IMR-90 (cell line): ENCODE measurements around the gene DACT2. TPM values are rescaled to one million over a fixed set of nuclear protein-coding genes. Genes with fewer than 3 reads are reported as not detected.

Experiments used
- ATAC-seq: fragments of 200-7000 bp; cut with Tn5 transposase; 2 replicates; pipeline ENCODE4 v1.9.1; 2020; ENCODE audit warnings: low read depth, mild to moderate bottlenecking, moderate library complexity
- BruUV-seq: library from RNA; stranded (reverse); fragments of 400-500 nt; replicated peaks from 2 replicates; lab custom pipeline; 2021; lab: Mats Ljungman, UMichigan
- CTCF ChIA-PET: fragments of 300-600 bp; formaldehyde crosslinking; extraction: SDS; loops from one replicate; lab custom pipeline; 2021; ENCODE audit warnings: antibody characterized with exemption; lab: Yijun Ruan, JAX
- POLR2A ChIA-PET: fragments of 300-600 bp; sonication (Branson Sonifier 250); formaldehyde crosslinking; loops from one replicate; lab custom pipeline; 2022; ENCODE audit warnings: antibody characterized with exemption; ENCODE audit not compliant: unreplicated experiment; lab: Charles Lee
- DNase-seq: peaks from one replicate; pipeline ENCODE4 v3.0.0; 2013
- H2AFZ ChIP-seq: replicated peaks from 2 replicates; pipeline ENCODE3; 2013; ENCODE audit warnings: low read length, mild to moderate bottlenecking; ENCODE audit not compliant: poor library complexity
- H2AK5ac ChIP-seq: 2 replicates; pipeline ENCODE4 v1.6.1; 2013; ENCODE audit warnings: low read depth, low read length, inconsistent platforms
- H2AK9ac ChIP-seq: replicated peaks from 2 replicates; pipeline ENCODE3; 2013; ENCODE audit warnings: mild to moderate bottlenecking, low read depth, low read length, moderate library complexity; ENCODE audit not compliant: poor library complexity
- H2BK120ac ChIP-seq: 2 replicates; pipeline ENCODE4 v1.6.1; 2013; ENCODE audit warnings: low read depth, low read length, inconsistent platforms
- H2BK15ac ChIP-seq: 3 replicates; pipeline ENCODE4 v1.6.1; 2013; ENCODE audit warnings: low read depth, low read length, inconsistent platforms
- H2BK20ac ChIP-seq: 2 replicates; pipeline ENCODE4 v1.6.1; 2013; ENCODE audit warnings: low read depth, mild to moderate bottlenecking, inconsistent platforms, low read length, moderate library complexity
- H2BK5ac ChIP-seq: 2 replicates; pipeline ENCODE4 v1.6.1; 2013; ENCODE audit warnings: mild to moderate bottlenecking, low read depth, low read length, inconsistent platforms; ENCODE audit not compliant: poor library complexity, severe bottlenecking
- H3K14ac ChIP-seq: replicated peaks from 2 replicates; pipeline ENCODE4 v1.6.1; 2013; ENCODE audit warnings: low read depth, low read length, inconsistent platforms
- H3K18ac ChIP-seq: 2 replicates; pipeline ENCODE4 v1.6.1; 2013; ENCODE audit warnings: low read depth, low read length, control low read depth
- H3K23ac ChIP-seq: 2 replicates; pipeline ENCODE4 v1.6.1; 2013; ENCODE audit warnings: low read depth, low read length, inconsistent platforms
- H3K27ac ChIP-seq: 2 replicates; pipeline ENCODE4 v1.5.1; 2013; ENCODE audit warnings: mild to moderate bottlenecking, control low read depth, low read length; ENCODE audit not compliant: insufficient read depth
- H3K27me3 ChIP-seq: 2 replicates; pipeline ENCODE4 v1.6.1; 2013; ENCODE audit warnings: low read length; ENCODE audit not compliant: control insufficient read depth, insufficient read depth
- H3K36me3 ChIP-seq: 2 replicates; pipeline ENCODE4 v1.6.1; 2013; ENCODE audit warnings: low read length, mixed read lengths; ENCODE audit not compliant: control insufficient read depth, insufficient read depth
- H3K4ac ChIP-seq: 2 replicates; pipeline ENCODE4 v1.6.1; 2013; ENCODE audit warnings: low read depth, low read length, inconsistent platforms
- H3K4me1 ChIP-seq: 2 replicates; pipeline ENCODE4 v1.6.1; 2013; ENCODE audit warnings: low read length, mixed read lengths; ENCODE audit not compliant: control insufficient read depth, insufficient read depth
- H3K4me2 ChIP-seq: 2 replicates; pipeline ENCODE4 v1.6.1; 2013; ENCODE audit warnings: low read depth, mild to moderate bottlenecking, control low read depth, low read length, moderate library complexity
- H3K4me3 ChIP-seq: 2 replicates; pipeline ENCODE4 v1.5.1; 2013; ENCODE audit warnings: low read depth, mild to moderate bottlenecking, control low read depth, low read length, moderate library complexity; ENCODE audit not compliant: insufficient read depth
- H3K56ac ChIP-seq: 2 replicates; pipeline ENCODE4 v1.6.1; 2013; ENCODE audit warnings: low read length, inconsistent platforms; ENCODE audit not compliant: insufficient read depth; ENCODE audit errors: extremely low read depth
- H3K79me1 ChIP-seq, 2 experiments: 2 replicates each; pipeline ENCODE4 v1.6.1; 2013; ENCODE audit warnings: low read length in 2 of 2, inconsistent platforms in 1 of 2, low read depth in 1 of 2
- H3K9ac ChIP-seq: 2 replicates; pipeline ENCODE4 v1.6.1; 2013; ENCODE audit warnings: low read depth, low read length, control low read depth
- H3K9me1 ChIP-seq: 2 replicates; pipeline ENCODE4 v1.6.1; 2013; ENCODE audit warnings: low read length, inconsistent platforms; ENCODE audit not compliant: insufficient read depth
- H3K9me3 ChIP-seq: 2 replicates; pipeline ENCODE4 v1.6.1; 2013; ENCODE audit warnings: low read length; ENCODE audit not compliant: control insufficient read depth, insufficient read depth
- H4K20me1 ChIP-seq: 2 replicates; pipeline ENCODE4 v1.6.1; 2013; ENCODE audit warnings: low read length, inconsistent platforms; ENCODE audit not compliant: insufficient read depth
- H4K5ac ChIP-seq: 2 replicates; pipeline ENCODE4 v1.6.1; 2013; ENCODE audit warnings: mild to moderate bottlenecking, low read depth, low read length, control low read depth
- H4K8ac ChIP-seq, 2 experiments: 2 replicates each; pipeline ENCODE4 v1.6.1; 2013; ENCODE audit warnings: low read depth in 2 of 2, low read length in 2 of 2, control low read depth in 1 of 2, inconsistent platforms in 1 of 2
- H4K91ac ChIP-seq: 2 replicates; pipeline ENCODE4 v1.6.1; 2013; ENCODE audit warnings: low read depth, low read length, inconsistent platforms; ENCODE audit not compliant: insufficient read depth
- FOS ChIP-seq: fragments of 150-350 bp; IDR thresholded peaks from 2 replicates; pipeline ENCODE4 v1.6.1; 2016; ENCODE audit warnings: low read depth, low read length
- MAFK ChIP-seq: IDR thresholded peaks from 2 replicates; pipeline ENCODE4 v1.6.1; 2012; ENCODE audit warnings: low read depth, low read length, improper control_type of control experiment
- POLR2A ChIP-seq: IDR thresholded peaks from 2 replicates; pipeline ENCODE4 v1.6.1; 2012; ENCODE audit warnings: mild to moderate bottlenecking, low read depth, low read length
- RFX5 ChIP-seq: IDR thresholded peaks from 2 replicates; pipeline ENCODE4 v1.8.0; 2012; ENCODE audit warnings: low read depth, mild to moderate bottlenecking, low read length, moderate library complexity
- SMC3 ChIP-seq: fragments of 150-350 bp; IDR thresholded peaks from 2 replicates; pipeline ENCODE4 v1.6.1; 2016; ENCODE audit warnings: low read depth, mild to moderate bottlenecking, antibody characterized with exemption, low read length, moderate library complexity
- WGBS, 2 experiments: methylation state at CpG; one replicate each; pipeline versions ENCODE4 v1.1.5 to v1.1.7; 2013; ENCODE audit warnings: missing lambda C conversion rate in 2 of 2; ENCODE audit not compliant: insufficient read length in 1 of 2; ENCODE audit errors: extremely low coverage in 2 of 2; 5-methylcytosine and 5-hydroxymethylcytosine counted together
- dilution Hi-C: fragments of 300-500 bp; cut with HindIII; formaldehyde crosslinking; loops from one replicate; pipeline ENCODE4 v1.14.3; 2018; ENCODE audit warnings: low sequenced_read_pairs; ENCODE audit not compliant: unreplicated experiment
- in situ Hi-C: fragments of 300-500 bp; cut with MboI; formaldehyde crosslinking; loops from 3 replicates; pipeline ENCODE4 v1.14.3; 2019; ENCODE audit warnings: low sequenced_read_pairs, inconsistent platforms, mixed read lengths
- intact Hi-C: fragments of 100-400 bp; cut with micrococcal nuclease; formaldehyde crosslinking; loops from 2 replicates; pipeline ENCODE4 v1.10.0; 2022
- polyA plus RNA-seq, 3 experiments: library from polyadenylated mRNA; depleted of rRNA; stranded (reverse); fragments of >200 nt; gene quantifications; 2 replicates each; pipeline ENCODE4 v1.2.3, GENCODE V29; 2012; ENCODE audit warnings: low replicate concordance in 1 of 3
- total RNA-seq: library from RNA; depleted of rRNA; stranded (reverse); fragments of >200 nt; gene quantifications from 2 replicates; pipeline ENCODE4 v1.2.3, GENCODE V29; 2012
- TF ChIP-seq, protein P1 (sequence below): fragments of 150-350 bp; IDR thresholded peaks from 2 replicates; pipeline ENCODE4 v1.6.1; 2017; ENCODE audit warnings: mild to moderate bottlenecking, antibody characterized with exemption, low read length, low read depth

DACT2 gene
- total and polyA plus RNA-seq, 2 of the 4 experiments (the other 2 are of a cell fraction) = not detected

DNA sequence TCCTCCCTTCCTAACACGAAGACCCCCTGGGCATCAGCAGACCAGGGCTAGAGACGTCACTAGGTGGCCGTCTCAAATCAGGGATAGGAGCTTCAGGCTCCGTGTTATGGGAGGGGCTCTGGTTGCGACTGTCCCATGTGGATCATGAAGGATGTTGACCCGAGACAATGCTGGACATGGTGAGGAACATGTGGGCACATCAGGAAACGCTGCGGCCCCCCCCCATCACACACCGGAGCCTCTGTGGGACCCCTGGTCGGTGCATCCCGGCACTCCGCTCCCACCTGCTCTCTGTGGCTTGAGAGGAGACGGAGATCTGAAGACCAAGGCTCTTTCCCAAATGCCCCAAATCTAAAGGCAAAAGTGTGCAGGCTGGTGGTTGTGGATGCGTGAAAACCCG lies 54.2 kb downstream of the DACT2 start:
- DNase-seq = no peak
- no peaks in the 10 kb centered on the region for H3K4me1 ChIP-seq
- ChIA-PET POLR2A (no interaction called here), CTCF (no interaction called here)
- H3K4me2 ChIP-seq = no peak overlapping the region
- no peak overlapping the region for H2BK15ac ChIP-seq
- no peak overlapping the region for H3K18ac ChIP-seq
- intact Hi-C loops = no loop called here
- no peak overlapping the region for H4K91ac ChIP-seq
- no peak overlapping the region for H3K4me3 ChIP-seq
- H2AK5ac ChIP-seq = no peak overlapping the region
- no peak overlapping the region for H3K27ac ChIP-seq
- in situ Hi-C loops = no loop called here
- H2AFZ ChIP-seq = no peak overlapping the region
- no TSS peak for BruUV-seq
- H2BK20ac ChIP-seq = no peak overlapping the region
- no peak for ATAC-seq
- H3K56ac ChIP-seq = no peak overlapping the region
- H4K20me1 ChIP-seq = no peaks in the 10 kb centered on the region
- no peak overlapping the region for H2BK120ac ChIP-seq
- no peaks in the 10 kb centered on the region for H3K27me3 ChIP-seq
- no peak overlapping the region for H3K9ac ChIP-seq
- H3K14ac ChIP-seq = no peak overlapping the region
- H4K8ac ChIP-seq = no peak overlapping the region
- H2BK5ac ChIP-seq = no peak overlapping the region
- dilution Hi-C loops = no loop called here
- H3K23ac ChIP-seq = no peak overlapping the region
- no peaks in the 10 kb centered on the region for H3K9me1 ChIP-seq
- peaks cover 27% of the 10 kb centered on the region for H3K9me3 ChIP-seq
- no peaks in the 10 kb centered on the region for H3K36me3 ChIP-seq
- no peak overlapping the region for H4K5ac ChIP-seq
- no peaks in the 10 kb centered on the region for H3K79me1 ChIP-seq
- H2AK9ac ChIP-seq = no peak overlapping the region
- H3K4ac ChIP-seq = no peak overlapping the region
- WGBS, 2 experiments = 45% methylated on average over 2 of the region's 15 CpGs; no CpG with 5 or more reads in 1 of the 2 experiments
- no peak for TF ChIP-seq FOS
- TF ChIP-seq MAFK = no peak
- TF ChIP-seq, protein P1, sequence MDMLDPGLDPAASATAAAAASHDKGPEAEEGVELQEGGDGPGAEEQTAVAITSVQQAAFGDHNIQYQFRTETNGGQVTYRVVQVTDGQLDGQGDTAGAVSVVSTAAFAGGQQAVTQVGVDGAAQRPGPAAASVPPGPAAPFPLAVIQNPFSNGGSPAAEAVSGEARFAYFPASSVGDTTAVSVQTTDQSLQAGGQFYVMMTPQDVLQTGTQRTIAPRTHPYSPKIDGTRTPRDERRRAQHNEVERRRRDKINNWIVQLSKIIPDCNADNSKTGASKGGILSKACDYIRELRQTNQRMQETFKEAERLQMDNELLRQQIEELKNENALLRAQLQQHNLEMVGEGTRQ = no peak
- no peak for TF ChIP-seq RFX5
- no peak for TF ChIP-seq POLR2A
- TF ChIP-seq SMC3 = no peak
